Measurements from ENCODE around the gene TAS2R41.

DNA sequence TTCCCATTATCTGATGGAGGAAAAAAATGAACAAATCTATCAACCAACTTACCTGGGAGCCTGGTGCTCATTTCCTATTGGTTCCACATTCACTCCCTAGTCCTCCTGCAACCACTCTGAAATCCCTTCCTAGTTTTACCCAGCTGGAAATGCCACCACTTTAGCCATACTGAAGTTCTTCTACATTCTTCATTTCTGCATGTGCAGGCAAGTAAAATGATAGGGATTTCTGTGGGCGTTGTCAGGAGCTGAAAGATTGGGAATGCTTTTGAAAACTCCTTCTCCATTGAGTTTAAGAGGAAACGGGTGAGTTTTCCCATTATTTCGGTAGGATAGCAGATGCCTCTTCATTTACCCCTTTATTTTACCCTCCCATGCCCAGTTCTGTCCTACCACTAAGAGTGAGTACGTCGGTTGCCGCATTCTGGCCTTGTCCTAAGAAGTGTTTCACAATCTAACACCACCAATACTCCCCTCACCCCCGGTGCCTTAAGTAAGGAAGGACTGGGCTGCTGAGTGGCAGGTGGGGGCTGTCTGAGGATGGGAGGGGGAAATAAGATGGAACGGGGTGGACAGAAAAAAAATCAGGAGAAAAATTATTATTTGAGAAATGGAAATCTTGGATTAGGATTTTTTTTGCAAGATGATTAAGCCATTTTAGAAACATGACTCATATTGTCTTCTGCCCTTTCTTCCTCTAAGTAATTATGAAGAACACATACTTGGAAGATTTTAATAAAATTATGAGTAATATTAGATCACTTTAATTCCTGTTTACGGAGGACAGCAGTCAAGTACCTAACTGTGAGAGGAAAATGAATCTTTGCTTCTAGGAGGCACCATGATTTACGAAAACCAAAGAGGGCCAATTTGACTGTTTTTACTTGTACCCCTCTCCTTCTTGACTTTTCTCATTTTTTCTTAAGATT is 47.6 kb upstream of the TAS2R41 start:
- TF ChIP-seq CTCF (conservative IDR thresholded peaks at IDR 0.05; ENCODE audit: low read depth, low read length) = no peak
- no peak for TF ChIP-seq EZH2 (IDR thresholded peaks at IDR 0.05; ENCODE audit: low read length, unreplicated experiment)
- TF ChIP-seq EZH2phosphoT487 (IDR thresholded peaks at IDR 0.05; ENCODE audit: borderline replicate concordance, low read length) = no peak
